Measurements from ENCODE around the gene ANKRD44. TPM values are rescaled to one million over a fixed set of nuclear protein-coding genes. Genes with fewer than 3 reads are reported as not detected.
"Not testable (repeated sequence)": the region's sequence is repeated elsewhere in the genome, so short reads cannot be mapped to it uniquely, and the experiment has no call there.

The ANKRD44 gene
- total RNA-seq, 1 donor, result 29.2 TPM

DNA sequence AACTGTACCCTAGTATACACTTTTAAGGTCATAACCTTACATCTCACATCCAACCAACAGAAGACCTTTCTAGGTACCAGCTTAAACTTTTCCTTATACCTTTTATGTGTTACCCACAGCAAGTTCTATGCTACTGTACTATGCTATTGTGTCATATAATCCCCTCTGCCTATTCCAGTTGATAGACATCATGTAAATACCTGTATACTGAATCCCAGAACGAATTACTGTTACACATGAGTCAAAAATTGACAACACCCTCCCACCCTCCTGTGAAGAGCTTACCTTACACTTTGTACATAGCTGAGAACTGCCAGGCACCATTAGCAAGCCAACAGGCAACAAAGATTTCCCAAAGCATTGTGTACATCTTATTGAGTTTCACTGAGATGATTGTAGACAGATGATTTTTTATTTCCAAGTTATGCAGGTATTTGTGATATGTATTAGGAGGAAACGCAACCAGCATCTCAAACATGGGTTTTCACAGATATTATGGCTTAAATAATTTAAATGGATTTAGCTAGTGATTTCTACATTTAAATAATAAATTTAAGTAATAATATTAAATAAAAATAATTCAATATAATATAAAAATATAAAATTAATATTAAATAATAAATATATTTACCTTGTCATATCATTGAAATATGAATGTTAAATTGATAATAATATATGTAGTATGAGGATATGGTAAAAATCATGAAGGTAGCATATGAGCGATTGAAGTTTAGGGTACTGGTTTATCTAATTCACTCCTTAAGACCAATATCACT lies 43.0 kb upstream of the ANKRD44 start:
- no peak for TF ChIP-seq CTCF (IDR thresholded peaks at IDR 0.05; ENCODE audit: insufficient read depth, low read length)
- no peak overlapping the region for H3K4me3 ChIP-seq (ENCODE audit: low read depth, low read length)
- no peak for DNase-seq (ENCODE audit: low read depth)

DNA sequence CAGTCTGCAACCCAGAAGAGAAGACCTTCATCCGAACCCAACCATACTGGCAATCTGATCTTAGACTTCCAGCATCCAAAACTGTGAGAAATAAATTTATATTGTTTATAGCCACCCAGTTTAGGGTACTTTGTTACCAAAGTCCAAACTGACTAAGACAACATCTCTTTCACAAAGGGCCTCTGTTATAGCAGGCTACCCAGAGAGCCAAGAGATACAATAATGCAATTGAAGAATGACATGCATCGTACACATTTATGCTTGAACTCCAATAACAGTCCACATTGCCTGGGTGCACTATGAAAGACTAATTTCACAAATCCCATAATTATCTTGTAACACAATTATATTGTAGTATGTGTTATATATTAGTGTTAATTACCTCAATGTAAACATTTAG lies 39.1 kb upstream of the ANKRD44 start:
- H3K4me3 ChIP-seq (ENCODE audit: low read depth, low read length), result no peak overlapping the region
- DNase-seq (ENCODE audit: low read depth), result no peak
- TF ChIP-seq CTCF (IDR thresholded peaks at IDR 0.05; ENCODE audit: insufficient read depth, low read length), result no peak

DNA sequence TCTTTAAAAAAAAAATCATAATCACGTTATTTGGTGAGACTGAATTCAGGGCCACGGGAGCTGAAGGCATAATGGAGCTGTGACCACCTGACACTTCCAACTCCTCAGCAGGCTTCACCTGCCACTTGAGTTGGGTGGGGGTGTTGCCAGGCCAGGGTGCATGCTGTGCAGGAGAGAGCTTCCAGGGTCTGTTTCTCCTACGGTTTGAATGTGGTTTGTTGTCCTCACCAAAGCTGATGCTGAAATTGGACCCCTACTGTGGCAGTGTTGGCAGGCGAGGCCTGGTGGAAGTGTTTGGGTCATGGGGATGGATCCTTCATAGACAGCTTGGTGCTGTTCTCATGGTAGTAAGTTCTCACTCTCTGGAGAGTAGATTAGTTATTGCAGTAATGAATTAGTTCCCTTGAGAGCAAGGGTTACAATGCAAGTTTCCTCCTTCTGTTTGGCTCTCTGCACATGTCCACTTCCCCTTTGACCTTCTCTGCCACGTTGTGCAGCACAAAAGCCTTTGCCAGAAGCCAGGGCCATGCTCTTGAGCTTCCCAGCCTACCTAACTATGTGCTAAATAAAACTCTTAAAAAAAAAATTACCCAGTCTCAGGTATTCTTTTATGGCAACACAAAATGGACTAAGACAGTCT lies 38.3 kb upstream of the ANKRD44 start:
- H3K4me3 ChIP-seq (ENCODE audit: low read depth, low read length), result no peak overlapping the region
- no peak for TF ChIP-seq CTCF (IDR thresholded peaks at IDR 0.05; ENCODE audit: insufficient read depth, low read length)
- DNase-seq (ENCODE audit: low read depth), result no peak

- no peak for DNase-seq (ENCODE audit: low read depth)
- TF ChIP-seq CTCF (IDR thresholded peaks at IDR 0.05; ENCODE audit: insufficient read depth, low read length), result no peak
- no peak overlapping the region for H3K4me3 ChIP-seq (ENCODE audit: low read depth, low read length)
Measured at GRCh38 chr2:197345846-197346370, 35.3 kb upstream of the ANKRD44 start.

DNA sequence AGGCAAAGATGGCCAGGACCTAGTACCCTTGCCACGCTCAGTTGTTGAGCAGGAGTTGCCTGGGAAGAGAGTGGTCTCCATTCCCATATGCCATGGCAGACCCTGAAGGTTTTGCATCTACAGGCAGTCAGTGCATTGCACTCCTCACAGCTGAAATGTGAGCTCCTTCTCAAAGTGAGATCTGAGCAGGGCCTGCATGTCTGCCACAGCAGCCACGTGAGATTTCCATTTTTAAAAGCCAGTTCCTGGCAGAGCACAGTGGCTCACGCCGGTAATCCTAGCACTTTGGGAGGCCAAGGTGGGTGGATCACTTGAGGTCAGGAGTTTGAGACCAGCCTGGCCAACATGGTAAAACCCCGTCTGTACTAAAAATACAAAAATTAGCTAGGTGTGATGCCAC lies 33.4 kb upstream of the ANKRD44 start:
- not testable (repeated sequence) for H3K4me3 ChIP-seq (ENCODE audit: low read depth, low read length); DNase-seq (ENCODE audit: low read depth)

GRCh38 chr2:197340591-197340990 lies 30.0 kb upstream of the ANKRD44 start:
- TF ChIP-seq CTCF (IDR thresholded peaks at IDR 0.05; ENCODE audit: insufficient read depth, low read length), result no peak
- no peak overlapping the region for H3K4me3 ChIP-seq (ENCODE audit: low read depth, low read length)
- no peak for DNase-seq (ENCODE audit: low read depth)

DNA sequence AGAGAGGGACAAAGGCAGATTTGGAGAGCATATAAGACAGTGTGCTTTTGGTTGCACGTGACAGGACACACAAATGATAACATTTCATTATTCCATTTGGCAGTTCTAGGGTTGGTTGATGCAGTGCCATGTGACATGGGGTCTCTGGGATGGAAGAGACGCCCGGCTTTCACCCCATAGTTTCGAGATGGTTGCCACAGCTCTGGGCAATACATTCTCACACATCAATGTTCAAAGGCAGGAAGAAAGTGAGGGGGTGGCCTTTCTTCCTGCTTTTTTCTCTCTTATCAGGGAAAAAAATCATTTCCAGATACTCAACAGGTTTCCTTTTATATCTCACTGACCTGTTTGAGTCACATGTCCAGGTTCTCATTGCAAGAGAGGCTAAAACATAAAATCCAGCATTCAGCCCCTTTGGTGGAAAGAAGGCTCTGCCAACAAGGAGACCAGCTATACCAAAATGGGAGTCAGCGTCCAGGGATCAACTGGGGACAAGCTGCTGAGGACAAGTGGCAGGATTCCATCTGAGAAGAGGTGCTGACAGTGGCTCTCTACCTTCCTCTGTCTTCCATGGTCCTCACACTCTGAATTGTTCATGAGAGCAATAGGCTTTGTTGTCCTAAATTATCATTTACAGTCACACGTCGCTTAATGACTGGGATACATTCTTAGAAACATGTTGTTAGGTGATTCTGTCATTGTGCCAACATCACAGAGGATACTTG lies 29.1 kb upstream of the ANKRD44 start:
- no peak for DNase-seq (ENCODE audit: low read depth)
- TF ChIP-seq CTCF (IDR thresholded peaks at IDR 0.05; ENCODE audit: insufficient read depth, low read length), result no peak
- H3K4me3 ChIP-seq (ENCODE audit: low read depth, low read length), result no peak overlapping the region

Data from fibroblast of the aortic adventitia (primary cell).